Fibroblast of skin of abdomen (primary cell): ENCODE data around the gene EVX2.

Experiments used
- DNase-seq: peaks from one replicate; pipeline ENCODE4 v3.0.0-alpha.2; 2013

The EVX2 gene

DNA sequence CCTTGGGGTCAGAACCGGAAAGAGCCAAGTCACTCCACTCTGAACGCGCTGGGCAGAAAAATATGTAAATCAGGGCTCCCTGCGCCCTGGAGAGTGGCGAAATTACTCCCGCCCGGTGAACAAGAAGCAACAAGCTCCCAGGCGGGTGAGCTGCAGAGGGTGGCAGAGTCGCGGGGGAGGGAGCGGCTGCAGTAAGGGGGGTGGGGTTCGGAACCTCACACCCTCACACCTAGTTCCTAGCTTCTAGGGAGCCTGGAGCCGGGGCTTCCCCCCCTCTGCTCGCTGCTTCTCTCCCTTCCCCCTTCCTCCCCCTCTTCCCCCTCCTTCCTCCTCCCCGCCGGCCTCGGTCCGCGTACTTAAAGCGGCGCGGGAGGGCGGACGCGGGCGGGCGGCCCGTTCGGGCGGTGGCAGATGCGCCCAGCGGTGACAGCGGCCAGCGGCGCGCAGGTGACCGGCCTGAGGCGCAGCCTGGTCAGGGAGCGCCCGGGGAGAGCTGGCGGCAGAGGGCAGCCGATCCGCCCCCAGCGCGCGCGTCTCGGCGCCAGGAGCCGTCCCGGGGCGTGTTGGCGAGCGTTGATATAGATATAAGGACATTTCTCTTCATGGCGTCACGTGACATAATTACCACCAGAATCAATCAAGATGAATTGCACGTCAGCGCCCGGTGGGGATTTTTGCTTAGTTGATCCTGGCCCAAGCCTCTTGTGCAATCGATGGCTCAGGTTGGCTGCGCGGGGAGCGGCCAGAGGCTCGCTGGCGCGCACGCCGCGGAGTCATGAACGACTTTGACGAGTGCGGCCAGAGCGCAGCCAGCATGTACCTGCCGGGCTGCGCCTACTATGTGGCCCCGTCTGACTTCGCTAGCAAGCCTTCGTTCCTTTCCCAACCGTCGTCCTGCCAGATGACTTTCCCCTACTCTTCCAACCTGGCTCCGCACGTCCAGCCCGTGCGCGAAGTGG, 23.1 kb upstream of the EVX2 start, which contains the start of gene HOXD11:
Gene HOXD11 (plus strand): TSS at position 700 of the 959 bp plus-strand sequence. CDS start 76 bp downstream, at position 776.
- peak; percentile 60 for DNase-seq

GRCh38 chr2:176105730-176106580, 22.2 kb upstream of the EVX2 start:
- DNase-seq, result no peak

DNA sequence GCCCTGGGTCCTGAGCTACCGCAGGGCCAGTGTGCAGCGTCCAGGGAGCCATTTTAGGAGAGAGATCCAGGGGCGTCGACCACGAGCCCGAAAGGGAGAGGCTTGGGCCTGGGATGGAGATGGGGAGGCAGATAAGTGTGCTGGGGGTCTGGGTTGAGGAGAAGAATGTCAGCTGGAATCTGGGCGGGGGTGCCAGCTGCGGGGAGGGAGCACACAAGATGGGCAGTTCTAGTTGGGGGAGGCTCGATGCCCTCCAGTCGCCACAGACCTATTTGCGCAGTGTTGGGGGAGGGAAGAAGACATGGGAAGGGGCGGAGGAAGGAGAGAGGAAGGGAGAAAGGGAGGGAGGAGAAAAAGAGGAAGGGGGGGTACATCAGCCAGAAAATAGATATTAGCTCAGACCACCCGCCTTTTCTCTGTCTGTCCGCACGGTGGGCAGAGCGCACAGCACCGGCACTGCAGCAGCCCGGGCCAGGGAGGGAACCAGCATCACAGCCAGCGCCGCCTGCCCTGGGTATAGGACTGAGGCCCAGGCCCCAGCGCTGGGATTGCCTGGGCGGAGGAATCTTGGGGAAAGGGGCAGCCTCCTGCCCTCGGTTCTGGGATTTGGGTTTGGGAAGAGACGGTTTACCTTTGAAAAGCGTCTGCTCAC, 21.4 kb upstream of the EVX2 start:
- no peak for DNase-seq

DNA sequence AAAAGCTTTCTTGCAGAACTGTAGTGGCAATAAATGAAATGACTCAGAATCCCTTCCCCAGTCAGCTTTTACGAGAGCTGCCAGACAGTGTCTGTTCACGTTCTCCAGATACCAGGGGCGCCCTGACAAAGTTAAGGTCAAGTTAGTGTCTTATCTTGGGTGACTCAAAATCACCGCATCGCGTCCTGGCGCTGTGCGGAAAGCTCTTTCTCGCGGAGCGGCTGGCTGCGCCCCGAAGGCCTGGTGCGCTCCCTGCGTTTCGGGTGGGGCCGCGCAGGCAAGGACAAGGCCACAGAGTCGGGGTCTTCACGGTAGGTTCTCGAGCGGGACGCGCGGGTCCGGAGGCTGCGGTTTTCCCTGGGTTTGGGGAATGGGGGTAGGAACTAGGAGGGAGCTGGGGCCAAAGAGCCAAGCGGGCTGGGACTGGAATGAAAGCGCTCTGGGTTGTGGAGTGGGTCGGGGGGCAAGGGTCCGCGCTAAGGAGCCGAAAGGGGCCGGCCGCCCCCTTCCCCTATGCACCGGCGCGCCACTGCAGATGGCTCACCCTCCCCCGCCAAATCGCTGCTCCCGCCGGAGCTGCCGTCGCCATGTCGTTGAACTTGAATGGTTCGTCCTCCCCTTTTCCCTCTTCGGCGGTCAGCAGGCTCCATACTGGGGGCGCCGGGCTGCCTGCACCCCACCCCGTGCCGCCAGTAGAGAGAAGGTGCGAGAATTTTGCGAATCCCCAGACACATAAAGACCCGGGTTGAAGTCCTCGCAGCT, 20.7 kb upstream of the EVX2 start:
- DNase-seq, result peak; percentile 81

DNA sequence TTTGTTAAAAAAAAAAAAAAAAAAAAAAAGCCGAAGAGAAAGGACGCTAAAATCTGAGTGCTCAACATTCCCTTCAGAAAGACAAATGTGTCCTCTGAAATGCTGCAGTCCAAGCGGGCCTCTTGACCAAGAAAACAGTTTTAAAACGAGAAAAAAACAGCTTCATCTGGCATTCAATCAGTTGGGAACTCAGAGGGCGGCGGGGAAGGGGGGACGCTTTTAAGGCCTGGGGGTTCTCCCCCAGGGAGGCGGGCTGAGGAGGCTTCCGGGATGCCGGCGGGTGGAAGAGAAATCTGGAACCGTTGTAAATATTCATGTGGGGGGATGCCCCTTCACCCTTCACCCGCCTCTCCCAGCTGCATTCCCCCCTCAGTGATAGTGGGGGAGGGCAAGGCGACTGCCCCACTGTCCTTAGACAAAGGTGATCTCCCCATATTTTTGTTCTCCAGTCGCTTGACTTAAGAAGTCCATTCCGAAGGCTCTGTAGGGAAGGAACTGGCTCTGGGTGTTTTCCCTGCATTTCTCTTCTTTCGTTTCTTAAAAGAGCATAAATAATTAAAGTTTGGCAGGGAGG, 20.1 kb upstream of the EVX2 start:
- no peak for DNase-seq

DNA sequence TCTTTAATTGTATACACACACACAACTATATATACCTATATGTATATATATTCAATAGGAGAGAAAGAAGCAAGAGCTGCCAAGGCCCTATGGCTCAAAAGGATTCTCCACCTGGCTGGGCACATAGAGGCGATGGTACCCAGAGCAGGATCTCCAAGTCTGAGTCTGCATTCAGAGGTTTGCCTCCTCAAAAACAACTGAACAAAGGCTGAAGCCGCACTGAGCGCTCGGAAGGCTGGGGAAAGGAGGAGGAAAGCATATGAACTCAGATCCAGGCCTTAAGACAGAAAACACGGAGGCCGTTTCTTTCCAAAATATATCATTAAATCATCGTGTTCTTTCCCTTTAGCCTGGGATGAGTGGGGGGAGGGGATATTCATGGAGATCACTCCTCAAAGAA, 19.4 kb upstream of the EVX2 start:
- DNase-seq, result no peak

DNA sequence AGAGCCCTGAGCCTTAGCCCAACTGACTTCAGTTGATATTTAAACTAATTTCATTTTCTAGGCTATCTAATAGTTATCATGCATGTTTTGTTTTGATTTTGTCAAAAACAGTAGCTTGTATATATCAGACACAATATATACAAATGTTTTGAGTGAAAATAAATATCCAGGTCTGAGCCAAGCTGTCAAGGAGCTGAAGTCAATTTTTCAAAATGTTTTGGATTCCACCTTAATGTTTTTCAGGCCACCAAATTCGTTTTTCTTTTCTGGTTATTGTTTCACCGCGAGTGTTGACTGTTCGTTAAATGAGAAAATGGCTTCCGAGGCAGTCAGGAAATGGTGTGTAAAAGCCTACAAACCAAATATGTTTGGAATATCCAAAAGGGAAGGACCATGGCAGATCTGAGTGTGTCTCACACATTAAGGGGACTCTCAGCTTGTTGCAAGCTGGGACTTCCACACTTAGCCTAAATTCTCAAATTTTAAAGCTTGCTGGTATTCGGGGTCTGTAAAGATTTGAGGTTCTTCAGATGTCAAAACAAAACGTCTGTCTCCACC, 18.6 kb upstream of the EVX2 start:
- no peak for DNase-seq

- DNase-seq, result no peak
Observed at GRCh38 chr2:176101842-176102241, 18.1 kb upstream of the EVX2 start.

DNA sequence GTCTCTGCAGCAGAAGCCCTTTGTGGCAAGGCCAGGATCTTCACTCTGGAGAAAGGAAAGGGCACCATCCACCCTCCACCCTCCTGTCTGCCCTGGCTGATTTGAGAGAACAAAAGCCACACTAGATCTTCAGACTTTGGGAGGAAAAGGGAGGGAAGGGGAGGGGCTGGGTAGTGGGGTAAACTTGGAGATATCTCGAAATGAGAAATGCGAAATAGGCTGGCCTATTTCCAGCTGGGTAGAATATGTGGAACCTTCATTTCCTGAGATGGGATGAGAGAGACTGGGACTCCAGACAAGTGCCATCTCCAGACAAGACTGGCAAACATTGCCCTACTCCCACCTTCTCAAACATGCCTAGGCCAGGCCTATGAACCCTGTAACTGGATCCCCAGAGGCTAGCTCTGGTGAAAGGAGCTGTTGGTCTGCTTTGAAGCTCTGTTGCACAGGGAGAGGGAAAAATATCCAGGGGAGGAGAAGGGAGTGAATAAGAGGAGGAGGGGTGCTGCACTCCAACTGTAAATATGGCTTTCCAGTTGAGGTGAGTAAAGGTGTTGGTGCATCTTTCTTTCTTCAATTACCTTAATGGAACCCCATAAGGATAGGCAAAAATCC, 17.6 kb upstream of the EVX2 start:
- DNase-seq, result no peak

DNA sequence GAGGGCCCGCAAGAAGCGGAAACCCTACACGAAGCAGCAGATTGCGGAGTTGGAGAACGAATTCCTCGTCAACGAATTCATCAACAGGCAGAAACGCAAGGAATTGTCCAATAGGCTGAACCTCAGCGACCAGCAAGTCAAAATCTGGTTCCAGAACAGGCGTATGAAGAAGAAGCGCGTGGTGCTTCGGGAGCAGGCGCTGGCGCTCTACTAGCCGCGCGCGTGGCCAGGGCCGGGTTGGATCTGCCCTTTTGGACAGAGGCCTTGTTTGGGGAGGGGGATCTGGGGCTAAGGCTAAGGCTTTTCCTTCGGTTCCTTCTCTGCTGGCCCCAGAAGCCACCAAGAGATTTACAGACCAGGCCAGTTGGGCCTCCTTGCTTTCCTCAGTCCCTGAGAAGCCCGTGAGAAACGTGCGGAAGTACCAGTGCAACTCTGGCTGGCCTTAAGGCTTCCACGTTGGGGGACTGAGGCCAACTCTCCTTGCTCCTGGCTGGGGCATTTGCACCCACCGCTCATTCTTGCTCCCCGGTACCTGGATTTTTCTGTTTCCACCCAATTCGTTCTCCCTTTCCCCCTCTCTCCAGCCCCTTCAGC, 16.9 kb upstream of the EVX2 start:
- DNase-seq, result no peak

DNA sequence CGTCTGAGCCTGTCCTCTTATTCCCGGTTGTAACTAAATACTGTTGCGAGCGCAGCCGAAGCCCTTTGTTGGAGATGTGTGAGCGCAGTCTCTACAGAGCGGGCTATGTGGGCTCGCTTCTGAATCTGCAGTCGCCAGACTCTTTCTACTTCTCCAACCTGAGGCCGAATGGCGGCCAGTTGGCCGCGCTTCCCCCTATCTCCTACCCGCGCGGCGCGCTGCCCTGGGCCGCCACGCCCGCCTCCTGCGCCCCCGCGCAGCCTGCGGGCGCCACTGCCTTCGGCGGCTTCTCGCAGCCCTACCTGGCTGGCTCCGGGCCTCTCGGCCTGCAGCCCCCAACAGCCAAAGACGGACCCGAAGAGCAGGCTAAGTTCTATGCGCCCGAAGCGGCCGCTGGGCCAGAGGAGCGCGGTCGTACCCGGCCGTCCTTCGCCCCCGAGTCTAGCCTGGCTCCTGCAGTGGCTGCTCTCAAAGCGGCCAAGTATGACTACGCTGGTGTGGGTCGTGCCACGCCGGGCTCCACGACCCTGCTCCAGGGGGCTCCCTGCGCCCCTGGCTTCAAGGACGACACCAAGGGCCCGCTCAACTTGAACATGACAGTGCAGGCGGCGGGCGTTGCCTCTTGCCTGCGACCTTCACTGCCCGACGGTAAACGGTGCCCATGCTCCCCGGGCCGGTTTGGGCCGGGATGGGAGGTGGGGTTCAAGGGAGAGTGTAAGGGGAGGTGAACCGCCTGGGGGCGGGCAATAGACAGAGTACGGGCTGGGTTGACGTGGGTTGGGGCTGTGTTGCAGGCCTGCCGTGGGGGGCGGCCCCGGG, 16.2 kb upstream of the EVX2 start, which contains the start of gene HOXD12:
Gene HOXD12 (plus strand): TSS at position 68 of the 819 bp plus-strand sequence. CDS start 7 bp downstream, at position 75.
- DNase-seq, result no peak

- no peak for DNase-seq
Observed at GRCh38 chr2:176099159-176099727, 15.5 kb upstream of the EVX2 start.

DNA sequence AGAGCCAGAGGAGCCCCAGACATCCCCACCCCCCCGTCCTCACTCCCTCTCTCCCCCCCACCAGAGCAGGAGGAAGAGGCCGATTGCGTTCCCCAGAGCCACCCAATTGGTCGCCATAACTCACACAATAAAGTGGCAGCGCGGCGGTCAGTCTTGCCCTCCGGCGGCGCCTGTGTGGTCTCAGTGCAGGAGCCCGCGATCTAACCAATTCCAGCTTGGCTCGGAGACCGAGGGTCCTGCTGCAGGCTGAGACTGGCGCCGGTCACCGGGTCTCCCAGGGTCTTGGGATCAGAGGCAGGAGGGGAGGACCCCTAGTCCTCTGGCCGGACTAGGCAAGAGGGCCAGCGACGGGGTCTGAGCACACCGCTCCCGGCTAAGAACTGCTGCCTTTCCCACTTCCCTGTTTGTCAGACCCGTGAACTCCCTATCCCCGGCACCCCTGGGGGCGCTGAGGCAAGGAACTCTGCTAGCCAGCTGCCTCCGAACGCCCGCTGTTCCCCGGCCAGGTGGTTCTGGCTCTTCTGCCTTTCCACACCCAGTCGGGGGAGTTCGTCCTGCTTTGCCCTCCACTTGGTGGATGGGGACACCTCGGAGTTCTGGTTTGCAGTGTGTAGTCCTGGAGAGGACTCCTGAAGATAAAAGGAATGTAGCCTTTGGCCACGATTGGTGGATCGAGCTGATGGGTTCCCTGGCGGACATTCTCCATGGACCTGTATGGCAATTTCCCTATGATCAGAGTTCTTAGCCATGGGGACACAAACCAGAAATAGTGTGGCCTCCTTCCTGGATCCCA, 14.8 kb upstream of the EVX2 start:
- no peak for DNase-seq

- no peak for DNase-seq
Observed at GRCh38 chr2:176097820-176098365, 14.1 kb upstream of the EVX2 start.

DNA sequence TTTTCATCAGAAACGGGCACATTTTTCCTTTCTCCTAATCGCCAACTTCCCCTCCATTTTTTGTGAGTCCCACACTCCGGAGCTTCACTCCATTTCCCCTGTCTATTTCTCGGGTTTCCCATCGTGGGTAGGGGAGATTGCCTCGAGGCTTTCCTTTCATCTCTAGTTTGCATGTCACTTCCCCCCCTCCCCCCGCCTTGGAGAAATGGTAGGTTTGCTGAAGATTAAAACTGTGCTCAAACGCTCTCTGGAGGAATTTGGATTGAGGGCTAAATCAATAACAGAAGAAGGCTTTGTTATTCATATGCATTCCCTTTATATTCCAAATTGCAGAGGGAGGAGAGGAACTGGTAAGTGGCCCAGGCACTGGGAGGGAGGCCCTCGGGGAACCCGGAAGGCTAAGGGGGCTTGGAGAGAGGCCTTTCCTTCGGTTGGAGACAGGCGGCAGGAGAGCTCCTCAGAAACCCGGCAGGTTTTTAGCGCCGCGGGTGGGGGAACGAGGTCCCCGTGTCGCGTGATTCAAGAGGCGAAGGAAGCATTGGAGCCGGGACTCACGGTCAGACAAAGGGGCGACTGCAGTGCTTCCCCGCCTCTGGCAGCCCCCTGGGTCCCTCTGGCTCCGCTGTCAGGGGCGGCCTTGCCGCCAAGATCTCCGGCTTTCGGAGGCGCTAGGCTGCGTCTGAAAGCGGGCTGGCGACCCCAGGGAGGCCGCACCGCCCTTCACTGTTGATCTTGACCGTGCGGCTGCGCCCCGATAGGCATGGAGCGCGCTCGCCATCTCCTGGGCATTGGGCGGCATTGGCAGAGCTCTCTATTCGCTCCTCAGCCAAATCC, 13.4 kb upstream of the EVX2 start:
- peak; percentile 64 for DNase-seq

DNA sequence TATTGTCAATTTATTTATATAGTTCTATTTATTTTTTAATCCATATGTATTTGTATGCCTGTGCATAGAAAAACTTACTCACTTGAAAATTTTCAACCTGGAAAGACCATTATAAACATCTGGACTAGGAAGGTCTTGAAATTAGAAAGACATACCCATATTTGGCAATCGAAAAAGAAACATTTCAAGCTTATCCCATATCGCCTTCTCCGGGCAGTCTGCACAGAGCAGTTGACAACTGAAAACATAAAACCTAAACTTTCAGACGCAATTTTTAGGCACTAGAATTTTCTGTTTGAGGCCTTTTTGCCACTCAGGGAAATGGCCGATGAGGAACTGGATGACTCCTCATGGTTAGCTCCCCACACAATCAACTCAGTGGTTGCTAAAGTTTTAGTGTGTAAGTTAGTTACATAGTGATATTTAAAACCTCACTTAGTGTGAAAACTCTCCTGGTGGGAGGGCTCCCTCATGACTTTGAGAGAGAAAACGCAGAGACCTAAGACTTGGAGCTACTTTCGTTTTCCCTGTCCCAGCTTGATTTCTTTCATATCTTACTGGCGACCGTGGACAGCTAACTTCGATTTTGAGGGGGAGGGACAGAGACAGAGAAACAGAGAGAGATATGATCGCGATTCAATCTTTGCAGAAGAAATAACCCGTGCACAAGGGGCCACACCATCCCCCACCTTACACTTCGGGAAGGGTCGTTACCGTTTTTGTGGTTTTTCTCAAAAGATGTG, 12.7 kb upstream of the EVX2 start:
- DNase-seq, result no peak
